ENCODE data around the gene CCR5AS.
"Not testable (repeated sequence)": the region's sequence is repeated elsewhere in the genome, so short reads cannot be mapped to it uniquely, and the experiment has no call there.

Gene CCR5AS

DNA sequence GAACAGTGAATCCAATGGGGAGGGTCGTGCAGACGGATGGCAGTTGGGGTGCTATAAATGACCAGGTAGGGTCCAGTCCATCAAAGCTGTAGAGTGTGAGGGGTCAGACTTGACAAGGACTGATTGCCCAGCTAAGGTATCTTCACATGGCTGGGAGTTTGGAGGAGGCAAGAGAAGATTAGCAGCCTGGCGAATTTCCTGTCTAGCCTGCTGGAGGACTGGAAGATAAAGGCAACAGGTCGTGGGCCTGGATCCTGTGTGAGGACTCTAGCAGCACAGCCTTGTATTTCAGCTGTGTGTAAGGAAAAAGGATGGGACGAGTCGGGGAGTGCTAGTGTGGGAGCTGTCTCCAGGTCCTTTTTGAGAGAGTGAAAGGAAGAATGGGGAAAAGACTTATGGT lies 17.6 kb downstream of the CCR5AS start:
- intact Hi-C loops (cut with micrococcal nuclease) = no loop called here
- no peak for ATAC-seq

DNA sequence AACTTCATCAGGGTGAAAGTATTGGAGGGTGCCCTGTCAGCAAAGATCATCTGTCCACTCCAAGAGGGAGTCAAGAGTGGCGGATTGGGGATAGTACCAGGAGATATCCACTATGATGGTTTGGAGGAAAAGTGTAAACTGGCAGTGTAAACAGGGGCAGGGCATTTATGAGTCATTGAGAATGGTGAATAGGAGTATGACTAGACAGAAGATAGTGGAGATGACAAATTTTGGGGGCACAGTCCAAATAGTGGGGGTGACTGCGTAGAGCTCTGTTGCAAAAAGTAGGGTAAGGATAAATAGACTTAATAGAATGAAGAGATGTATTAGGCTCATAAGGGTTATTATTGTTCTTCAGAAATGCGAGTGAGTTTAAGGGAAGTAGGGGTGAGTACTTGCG lies 18.0 kb downstream of the CCR5AS start:
- ATAC-seq; intact Hi-C loops (cut with micrococcal nuclease); DNase-seq: not testable (repeated sequence)

More for the DNA sequence above, 17.6 kb downstream of the CCR5AS start:
- DNase-seq = no peak

DNA sequence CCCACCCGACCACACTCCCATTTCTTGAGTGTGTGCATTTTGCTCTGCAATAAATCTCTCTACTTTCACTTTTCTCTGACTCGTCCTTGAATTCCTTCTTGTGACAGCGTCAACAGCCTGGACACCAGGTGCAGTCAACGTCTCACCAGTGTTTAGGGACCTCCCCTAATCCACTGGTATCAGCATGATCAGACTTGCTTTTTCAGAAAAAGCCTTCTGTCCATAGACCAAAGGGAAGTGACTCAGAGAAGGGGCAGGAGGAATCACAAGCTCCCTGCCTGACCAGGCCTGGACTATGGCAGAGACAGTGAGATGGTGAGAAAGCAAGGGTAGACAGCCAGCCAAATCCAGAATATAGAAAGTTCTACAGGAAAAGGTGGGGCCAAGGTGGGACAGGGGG lies 20.7 kb downstream of the CCR5AS start:
- ATAC-seq (no peak), DNase-seq (no peak)
- intact Hi-C loops (cut with micrococcal nuclease) = no loop called here

DNA sequence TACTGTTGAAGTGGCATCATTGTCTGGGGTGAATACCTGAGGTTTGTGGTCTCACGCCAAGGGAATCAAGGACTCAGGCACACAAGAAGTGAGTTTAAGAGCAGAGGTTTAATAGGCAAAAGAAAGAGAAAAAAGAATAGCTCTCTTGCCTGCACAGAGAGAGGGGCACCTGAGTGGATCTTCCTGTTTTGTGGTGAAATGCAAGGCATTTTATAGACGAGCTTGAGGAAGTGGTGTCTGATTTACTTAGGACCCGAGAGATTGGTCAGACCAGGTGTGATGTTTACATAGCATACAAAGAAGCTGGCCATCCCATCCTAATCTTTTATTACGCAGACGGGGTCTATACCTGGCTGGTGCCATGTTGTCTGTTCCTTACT lies 22.9 kb downstream of the CCR5AS start:
- intact Hi-C loops (cut with micrococcal nuclease) = no loop called here
- no peak for DNase-seq
- ATAC-seq = no peak

DNA sequence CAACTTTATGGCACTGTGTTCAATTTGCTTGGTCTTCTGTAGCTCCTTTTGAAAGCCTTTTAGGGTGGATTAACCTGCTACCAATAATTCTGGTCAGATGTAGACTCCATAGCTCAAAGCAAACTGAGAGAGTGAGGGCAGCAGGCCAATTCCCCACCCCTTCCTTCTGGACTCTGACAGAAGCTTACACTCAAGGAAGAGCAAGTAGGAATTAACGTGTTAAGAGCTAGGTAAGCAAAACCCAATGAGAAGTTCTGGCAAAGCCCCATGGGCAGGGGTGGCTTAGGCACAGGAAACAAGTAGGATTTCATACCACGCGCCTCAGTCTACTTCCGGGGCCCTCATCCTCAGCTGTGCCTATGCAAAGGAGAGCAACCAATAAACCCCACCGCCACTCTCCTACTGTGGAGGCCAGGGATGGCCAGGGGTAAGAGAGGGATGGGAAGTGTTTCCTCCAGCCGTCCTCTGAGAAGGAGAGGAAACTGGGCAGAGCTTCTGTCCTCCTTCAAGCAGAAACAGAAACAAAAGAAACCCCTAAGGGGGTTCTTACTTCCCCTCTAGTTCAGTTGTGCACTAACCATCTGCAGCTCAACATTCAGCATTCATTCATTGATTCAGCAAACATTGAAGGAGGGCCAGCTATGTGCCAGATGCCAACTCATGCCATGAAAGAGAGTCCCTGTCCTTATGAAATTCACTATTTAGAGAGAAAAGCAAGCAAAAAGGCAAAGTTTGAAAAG lies 23.5 kb downstream of the CCR5AS start:
- ATAC-seq (peak; percentile 25), DNase-seq (no peak)
- intact Hi-C loops (cut with micrococcal nuclease) = no loop called here

DNA sequence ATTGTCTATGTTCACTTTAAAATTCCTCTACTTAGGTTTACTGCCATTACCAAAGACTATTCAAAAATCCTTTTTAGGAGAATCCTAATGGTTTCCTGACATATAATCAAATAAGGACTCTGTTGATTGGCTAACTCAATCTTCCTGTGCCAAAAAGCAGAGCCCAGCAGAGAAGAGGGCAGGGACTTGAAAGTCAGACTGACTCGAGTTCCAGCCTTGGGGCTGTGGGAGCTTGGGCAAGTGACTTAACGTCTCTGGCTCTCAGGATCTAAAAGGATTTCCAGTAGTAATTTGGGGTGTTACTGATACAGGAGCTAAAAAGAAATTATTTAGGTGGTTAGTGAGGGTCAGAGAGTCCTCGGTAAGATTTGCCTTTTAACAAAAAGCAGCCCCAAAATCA lies 25.2 kb downstream of the CCR5AS start:
- intact Hi-C loops (cut with micrococcal nuclease) = no loop called here
- no peak for DNase-seq
- no peak for ATAC-seq

DNA sequence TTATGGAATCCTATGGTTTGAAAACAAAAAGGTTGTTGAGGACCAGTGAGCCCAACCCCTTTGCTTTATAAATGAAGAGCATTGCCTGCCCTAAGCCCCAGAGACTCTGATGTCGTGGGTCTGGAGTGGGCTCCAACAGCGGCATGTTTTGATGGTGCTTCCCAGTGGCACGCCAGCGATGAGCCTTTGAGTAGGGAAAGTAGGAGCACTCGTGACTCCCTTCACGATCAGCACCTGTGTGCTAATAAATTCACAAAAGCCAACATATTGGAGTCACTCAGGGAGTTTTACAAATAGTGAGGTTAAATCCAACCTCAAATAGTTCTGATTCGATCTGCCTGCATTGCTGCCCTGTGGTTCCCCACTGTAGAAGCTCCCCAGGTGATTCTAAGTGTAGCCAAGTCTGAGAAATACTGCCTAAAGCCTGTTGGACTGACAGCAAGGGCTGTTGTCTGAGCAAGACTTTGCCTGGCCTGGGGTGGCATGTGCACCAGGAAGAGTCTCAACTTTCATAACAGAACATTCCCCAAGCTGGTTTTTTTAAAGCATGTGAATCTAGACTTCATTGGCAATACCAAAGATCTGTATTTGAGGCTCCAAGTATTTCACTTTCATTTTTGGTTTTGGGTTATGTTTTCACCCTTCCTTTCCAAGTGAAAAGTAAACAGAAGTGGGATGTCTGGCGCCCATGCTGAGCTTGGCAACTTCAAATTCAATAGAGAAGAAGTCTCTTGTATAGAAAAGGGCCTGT lies 26.2 kb downstream of the CCR5AS start:
- intact Hi-C loops (cut with micrococcal nuclease) = no loop called here
- no peak for DNase-seq
- ATAC-seq = no peak

DNA sequence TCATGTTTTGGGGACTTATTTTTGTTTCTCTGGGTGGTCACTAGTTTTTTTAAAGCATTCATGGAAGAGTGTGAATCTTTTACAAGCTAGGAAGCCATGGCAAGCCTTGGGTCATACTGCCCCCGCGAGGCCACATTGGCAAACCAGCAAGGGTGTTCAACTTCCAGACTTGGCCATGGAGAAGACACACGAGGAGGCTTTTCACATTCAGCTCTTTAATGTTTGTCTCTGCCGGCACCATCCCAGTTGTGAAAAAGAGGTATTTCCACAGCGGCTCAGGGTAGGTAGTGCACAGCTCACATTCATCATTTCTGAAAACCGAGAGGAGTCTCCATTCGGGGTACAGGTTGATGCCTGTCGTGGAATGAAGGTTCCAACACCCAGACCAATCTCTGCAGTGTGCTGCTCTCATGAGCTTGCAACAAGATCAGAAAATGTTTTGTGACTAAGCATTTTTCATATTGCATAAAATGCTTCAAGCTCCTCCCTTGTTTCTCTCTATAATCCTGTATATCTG lies 28.4 kb downstream of the CCR5AS start:
- DNase-seq (peak; percentile 76), ATAC-seq (peak; percentile 58)
- intact Hi-C loops (cut with micrococcal nuclease) = no loop called here

DNA sequence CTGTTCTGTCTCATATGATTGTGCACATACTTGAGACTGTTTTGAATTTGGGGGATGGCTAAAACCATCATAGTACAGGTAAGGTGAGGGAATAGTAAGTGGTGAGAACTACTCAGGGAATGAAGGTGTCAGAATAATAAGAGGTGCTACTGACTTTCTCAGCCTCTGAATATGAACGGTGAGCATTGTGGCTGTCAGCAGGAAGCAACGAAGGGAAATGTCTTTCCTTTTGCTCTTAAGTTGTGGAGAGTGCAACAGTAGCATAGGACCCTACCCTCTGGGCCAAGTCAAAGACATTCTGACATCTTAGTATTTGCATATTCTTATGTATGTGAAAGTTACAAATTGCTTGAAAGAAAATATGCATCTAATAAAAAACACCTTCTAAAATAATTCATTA lies 31.1 kb downstream of the CCR5AS start:
- intact Hi-C loops (cut with micrococcal nuclease) = no loop called here
- ATAC-seq (no peak), DNase-seq (no peak)

DNA sequence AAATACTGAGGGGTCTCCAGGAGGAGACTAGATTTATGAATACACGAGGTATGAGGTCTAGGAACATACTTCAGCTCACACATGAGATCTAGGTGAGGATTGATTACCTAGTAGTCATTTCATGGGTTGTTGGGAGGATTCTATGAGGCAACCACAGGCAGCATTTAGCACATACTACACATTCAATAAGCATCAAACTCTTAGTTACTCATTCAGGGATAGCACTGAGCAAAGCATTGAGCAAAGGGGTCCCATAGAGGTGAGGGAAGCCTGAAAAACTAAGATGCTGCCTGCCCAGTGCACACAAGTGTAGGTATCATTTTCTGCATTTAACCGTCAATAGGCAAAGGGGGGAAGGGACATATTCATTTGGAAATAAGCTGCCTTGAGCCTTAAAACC lies 31.6 kb downstream of the CCR5AS start:
- DNase-seq (no peak), ATAC-seq (no peak)
- intact Hi-C loops (cut with micrococcal nuclease) = no loop called here

DNA sequence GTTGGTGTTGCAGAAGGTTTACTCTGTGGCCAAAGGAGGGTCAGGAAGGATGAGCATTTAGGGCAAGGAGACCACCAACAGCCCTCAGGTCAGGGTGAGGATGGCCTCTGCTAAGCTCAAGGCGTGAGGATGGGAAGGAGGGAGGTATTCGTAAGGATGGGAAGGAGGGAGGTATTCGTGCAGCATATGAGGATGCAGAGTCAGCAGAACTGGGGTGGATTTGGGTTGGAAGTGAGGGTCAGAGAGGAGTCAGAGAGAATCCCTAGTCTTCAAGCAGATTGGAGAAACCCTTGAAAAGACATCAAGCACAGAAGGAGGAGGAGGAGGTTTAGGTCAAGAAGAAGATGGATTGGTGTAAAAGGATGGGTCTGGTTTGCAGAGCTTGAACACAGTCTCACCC lies 32.1 kb downstream of the CCR5AS start:
- intact Hi-C loops (cut with micrococcal nuclease) = no loop called here
- DNase-seq (no peak), ATAC-seq (no peak)

DNA sequence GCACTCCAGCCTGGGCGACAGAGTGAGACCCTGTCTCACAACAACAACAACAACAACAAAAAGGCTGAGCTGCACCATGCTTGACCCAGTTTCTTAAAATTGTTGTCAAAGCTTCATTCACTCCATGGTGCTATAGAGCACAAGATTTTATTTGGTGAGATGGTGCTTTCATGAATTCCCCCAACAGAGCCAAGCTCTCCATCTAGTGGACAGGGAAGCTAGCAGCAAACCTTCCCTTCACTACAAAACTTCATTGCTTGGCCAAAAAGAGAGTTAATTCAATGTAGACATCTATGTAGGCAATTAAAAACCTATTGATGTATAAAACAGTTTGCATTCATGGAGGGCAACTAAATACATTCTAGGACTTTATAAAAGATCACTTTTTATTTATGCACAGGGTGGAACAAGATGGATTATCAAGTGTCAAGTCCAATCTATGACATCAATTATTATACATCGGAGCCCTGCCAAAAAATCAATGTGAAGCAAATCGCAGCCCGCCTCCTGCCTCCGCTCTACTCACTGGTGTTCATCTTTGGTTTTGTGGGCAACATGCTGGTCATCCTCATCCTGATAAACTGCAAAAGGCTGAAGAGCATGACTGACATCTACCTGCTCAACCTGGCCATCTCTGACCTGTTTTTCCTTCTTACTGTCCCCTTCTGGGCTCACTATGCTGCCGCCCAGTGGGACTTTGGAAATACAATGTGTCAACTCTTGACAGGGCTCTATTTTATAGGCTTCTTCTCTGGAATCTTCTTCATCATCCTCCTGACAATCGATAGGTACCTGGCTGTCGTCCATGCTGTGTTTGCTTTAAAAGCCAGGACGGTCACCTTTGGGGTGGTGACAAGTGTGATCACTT lies 34.1 kb downstream of the CCR5AS start:
- ATAC-seq = peak; percentile 29

DNA sequence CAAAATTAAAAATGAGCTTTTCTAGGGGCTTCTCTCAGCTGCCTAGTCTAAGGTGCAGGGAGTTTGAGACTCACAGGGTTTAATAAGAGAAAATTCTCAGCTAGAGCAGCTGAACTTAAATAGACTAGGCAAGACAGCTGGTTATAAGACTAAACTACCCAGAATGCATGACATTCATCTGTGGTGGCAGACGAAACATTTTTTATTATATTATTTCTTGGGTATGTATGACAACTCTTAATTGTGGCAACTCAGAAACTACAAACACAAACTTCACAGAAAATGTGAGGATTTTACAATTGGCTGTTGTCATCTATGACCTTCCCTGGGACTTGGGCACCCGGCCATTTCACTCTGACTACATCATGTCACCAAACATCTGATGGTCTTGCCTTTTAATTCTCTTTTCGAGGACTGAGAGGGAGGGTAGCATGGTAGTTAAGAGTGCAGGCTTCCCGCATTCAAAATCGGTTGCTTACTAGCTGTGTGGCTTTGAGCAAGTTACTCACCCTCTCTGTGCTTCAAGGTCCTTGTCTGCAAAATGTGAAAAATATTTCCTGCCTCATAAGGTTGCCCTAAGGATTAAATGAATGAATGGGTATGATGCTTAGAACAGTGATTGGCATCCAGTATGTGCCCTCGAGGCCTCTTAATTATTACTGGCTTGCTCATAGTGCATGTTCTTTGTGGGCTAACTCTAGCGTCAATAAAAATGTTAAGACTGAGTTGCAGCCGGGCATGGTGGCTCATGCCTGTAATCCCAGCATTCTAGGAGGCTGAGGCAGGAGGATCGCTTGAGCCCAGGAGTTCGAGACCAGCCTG lies 35.1 kb downstream of the CCR5AS start:
- no peak for ATAC-seq
- DNase-seq = no peak
- intact Hi-C loops (cut with micrococcal nuclease) = no loop called here

More for the DNA sequence above, 34.1 kb downstream of the CCR5AS start:
- DNase-seq = no peak
- intact Hi-C loops (cut with micrococcal nuclease) = no loop called here

DNA sequence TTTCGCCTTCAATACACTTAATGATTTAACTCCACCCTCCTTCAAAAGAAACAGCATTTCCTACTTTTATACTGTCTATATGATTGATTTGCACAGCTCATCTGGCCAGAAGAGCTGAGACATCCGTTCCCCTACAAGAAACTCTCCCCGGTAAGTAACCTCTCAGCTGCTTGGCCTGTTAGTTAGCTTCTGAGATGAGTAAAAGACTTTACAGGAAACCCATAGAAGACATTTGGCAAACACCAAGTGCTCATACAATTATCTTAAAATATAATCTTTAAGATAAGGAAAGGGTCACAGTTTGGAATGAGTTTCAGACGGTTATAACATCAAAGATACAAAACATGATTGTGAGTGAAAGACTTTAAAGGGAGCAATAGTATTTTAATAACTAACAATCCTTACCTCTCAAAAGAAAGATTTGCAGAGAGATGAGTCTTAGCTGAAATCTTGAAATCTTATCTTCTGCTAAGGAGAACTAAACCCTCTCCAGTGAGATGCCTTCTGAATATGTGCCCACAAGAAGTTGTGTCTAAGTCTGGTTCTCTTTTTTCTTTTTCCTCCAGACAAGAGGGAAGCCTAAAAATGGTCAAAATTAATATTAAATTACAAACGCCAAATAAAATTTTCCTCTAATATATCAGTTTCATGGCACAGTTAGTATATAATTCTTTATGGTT lies 35.9 kb downstream of the CCR5AS start, which contains the start of gene CCR5:
TSS of gene CCR5 (plus strand) at position 108 of the 680 bp plus-strand sequence. CDS start 1,957 bp downstream, outside the sequence.
- intact Hi-C loops (cut with micrococcal nuclease) = no loop called here
- ATAC-seq (no peak), DNase-seq (no peak)

DNA sequence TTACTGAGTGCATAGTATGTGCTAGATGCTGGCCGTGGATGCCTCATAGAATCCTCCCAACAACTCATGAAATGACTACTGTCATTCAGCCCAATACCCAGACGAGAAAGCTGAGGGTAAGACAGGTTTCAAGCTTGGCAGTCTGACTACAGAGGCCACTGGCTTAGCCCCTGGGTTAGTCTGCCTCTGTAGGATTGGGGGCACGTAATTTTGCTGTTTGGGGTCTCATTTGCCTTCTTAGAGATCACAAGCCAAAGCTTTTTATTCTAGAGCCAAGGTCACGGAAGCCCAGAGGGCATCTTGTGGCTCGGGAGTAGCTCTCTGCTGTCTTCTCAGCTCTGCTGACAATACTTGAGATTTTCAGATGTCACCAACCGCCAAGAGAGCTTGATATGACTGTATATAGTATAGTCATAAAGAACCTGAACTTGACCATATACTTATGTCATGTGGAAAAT lies 37.2 kb downstream of the CCR5AS start:
- intact Hi-C loops (cut with micrococcal nuclease) = loop anchor here (10.0 kb wide), 1 partner anchor 75 kb away; no protein-coding TSS in a partner anchor
- no peak for ATAC-seq
- no peak for DNase-seq

DNA sequence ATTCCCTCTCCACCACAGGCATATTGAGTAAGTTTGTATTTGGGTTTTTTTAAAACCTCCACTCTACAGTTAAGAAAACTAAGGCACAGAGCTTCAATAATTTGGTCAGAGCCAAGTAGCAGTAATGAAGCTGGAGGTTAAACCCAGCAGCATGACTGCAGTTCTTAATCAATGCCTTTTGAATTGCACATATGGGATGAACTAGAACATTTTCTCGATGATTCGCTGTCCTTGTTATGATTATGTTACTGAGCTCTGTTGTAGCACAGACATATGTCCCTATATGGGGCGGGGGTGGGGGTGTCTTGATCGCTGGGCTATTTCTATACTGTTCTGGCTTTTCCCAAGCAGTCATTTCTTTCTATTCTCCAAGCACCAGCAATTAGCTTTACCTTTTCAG lies 37.7 kb downstream of the CCR5AS start:
- ATAC-seq = no peak
- no peak for DNase-seq
- intact Hi-C loops (cut with micrococcal nuclease) = loop anchor here (10.0 kb wide), 1 partner anchor 74 kb away; no protein-coding TSS in a partner anchor

DNA sequence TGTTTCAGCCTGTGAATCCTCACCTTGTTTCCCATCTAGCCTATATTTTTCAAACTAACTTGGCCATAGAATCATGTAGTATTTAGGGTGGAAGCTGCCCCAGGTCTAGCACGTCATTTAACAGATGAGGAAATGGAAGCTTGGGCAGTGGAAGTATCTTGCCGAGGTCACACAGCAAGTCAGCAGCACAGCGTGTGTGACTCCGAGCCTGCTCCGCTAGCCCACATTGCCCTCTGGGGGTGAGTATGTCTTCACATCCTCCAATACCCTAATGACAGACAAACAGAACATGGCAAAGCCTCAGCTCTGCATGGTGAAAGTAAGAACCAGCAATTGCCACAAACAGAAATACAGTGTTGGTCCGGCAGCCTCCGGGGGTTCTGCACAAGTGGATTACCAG lies 38.3 kb downstream of the CCR5AS start:
- intact Hi-C loops (cut with micrococcal nuclease) = loop anchor here (10.0 kb wide), 1 partner anchor 74 kb away; no protein-coding TSS in a partner anchor
- DNase-seq = peak; percentile 66
- ATAC-seq = peak; percentile 80

DNA sequence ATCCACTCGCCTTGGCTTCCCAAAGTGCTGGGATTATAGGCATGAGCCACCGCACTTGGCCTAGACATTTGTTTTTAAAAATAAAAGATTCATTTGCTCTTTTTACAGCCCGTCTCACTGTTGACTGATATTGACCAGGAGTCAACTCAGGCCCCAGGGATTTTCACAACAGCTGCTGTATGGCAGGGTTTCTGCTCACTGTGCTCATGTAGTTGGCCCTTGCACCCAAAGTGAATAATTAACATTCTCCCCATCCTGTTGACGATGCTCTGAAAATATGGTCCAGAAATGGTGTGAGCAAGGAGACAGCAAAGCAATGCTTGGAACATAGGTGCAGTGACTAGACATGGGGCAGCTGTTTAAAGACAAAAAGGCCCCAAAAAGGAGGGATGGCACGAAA lies 39.1 kb downstream of the CCR5AS start:
- intact Hi-C loops (cut with micrococcal nuclease) = loop anchor here (10.0 kb wide), 1 partner anchor 73 kb away; no protein-coding TSS in a partner anchor
- DNase-seq (no peak), ATAC-seq (peak; percentile 82)
